PC-3 (cell line): ENCODE measurements around the gene BACH1.

Experiments used
- CTCF ChIP-seq: fragments of 300-600 bp; sonication (generic); conservative IDR thresholded peaks from 2 replicates; pipeline ENCODE4 v1.5.1; 2017; ENCODE audit warnings: antibody characterized with exemption, low read depth, mild to moderate bottlenecking, low read length
- EZH2 ChIP-seq: fragments of 300-600 bp; sonication (generic); IDR thresholded peaks from one replicate; pipeline ENCODE4 v1.6.1; 2017; ENCODE audit warnings: antibody characterized with exemption, mild to moderate bottlenecking, low read length; ENCODE audit not compliant: unreplicated experiment

GRCh38 chr21:29277442-29277841 is 21.3 kb upstream of the BACH1 start:
- no peak for TF ChIP-seq EZH2
- no peak for TF ChIP-seq CTCF
